SK-N-SH (cell line): ENCODE data around the gene GPM6B. TPM values are rescaled to one million over a fixed set of nuclear protein-coding genes. Genes with fewer than 3 reads are reported as not detected.

ENCODE experiments used
- CTCF ChIA-PET: fragments of 300-600, 350-600 bp; formaldehyde crosslinking; extraction: SDS; loops from one replicate; lab custom pipeline; 2021; lab: Yijun Ruan, JAX
- POLR2A ChIA-PET: fragments of 350-600 bp; sonication (Branson Sonifier 250); formaldehyde crosslinking; extraction: SDS; loops from one replicate; lab custom pipeline; 2020; ENCODE audit warnings: antibody characterized with exemption, inconsistent platforms; lab: Yijun Ruan, JAX
- DNase-seq: peaks from one replicate; pipeline ENCODE4 v3.0.0; 2012
- H2AFZ ChIP-seq: fragments of 200-600 bp; sonication (generic); 2 replicates; pipeline ENCODE4 v1.8.1; 2016; ENCODE audit warnings: antibody characterized with exemption, mild to moderate bottlenecking, low read depth
- H3F3A ChIP-seq: fragments of 200-600 bp; sonication (generic); replicated peaks from 2 replicates; pipeline ENCODE3; 2016; ENCODE audit warnings: antibody characterized with exemption, mild to moderate bottlenecking; ENCODE audit not compliant: insufficient read depth
- H3K27ac ChIP-seq, 2 experiments: fragments of 200-500 bp in 1 of 2; fragments of 200-600 bp in 1 of 2; sonication (Bioruptor generic) in 1 of 2; sonication (generic), shearing (Covaris generic) in 1 of 2; 2 replicates each; pipeline versions ENCODE4 v1.5.1 to v1.6.1; 2014 to 2016; ENCODE audit warnings: low read depth in 2 of 2, inconsistent platforms in 1 of 2, low read length in 1 of 2, mild to moderate bottlenecking in 1 of 2, mixed read lengths in 1 of 2
- H3K27me3 ChIP-seq: fragments of 200-600 bp; sonication (generic), shearing (Covaris generic); 2 replicates; pipeline ENCODE4 v1.6.1; 2016; ENCODE audit warnings: mixed run types; ENCODE audit not compliant: insufficient read depth
- H3K36me3 ChIP-seq, 2 experiments: fragments of 200-500 bp in 1 of 2; fragments of 200-600 bp in 1 of 2; sonication (Bioruptor generic) in 1 of 2; sonication (generic) in 1 of 2; replicated peaks in 1 of 2; 2 replicates each; pipeline versions ENCODE3 to v1.5.1; 2014 to 2016; ENCODE audit warnings: low read length in 1 of 2, mild to moderate bottlenecking in 1 of 2; ENCODE audit not compliant: insufficient read depth in 2 of 2, control insufficient read depth in 1 of 2
- H3K4me1 ChIP-seq, 2 experiments: fragments of 200-500 bp in 1 of 2; fragments of 200-600 bp in 1 of 2; sonication (Bioruptor generic) in 1 of 2; sonication (generic), shearing (Covaris generic) in 1 of 2; 2 replicates each; pipeline versions ENCODE4 v1.5.1 to v1.6.1; 2014 to 2016; ENCODE audit warnings: low read depth in 1 of 2, low read length in 1 of 2, mixed run types in 1 of 2; ENCODE audit not compliant: insufficient read depth in 2 of 2, control insufficient read depth in 1 of 2
- H3K4me2 ChIP-seq: fragments of 200-600 bp; sonication (generic), shearing (Covaris generic); 2 replicates; pipeline ENCODE4 v1.6.1; 2017; ENCODE audit warnings: mixed run types
- H3K4me3 ChIP-seq, 2 experiments: fragments of 200-500 bp in 1 of 2; fragments of 200-600 bp in 1 of 2; sonication (Bioruptor generic) in 1 of 2; sonication (generic), shearing (Covaris generic) in 1 of 2; 2 replicates each; pipeline versions ENCODE4 v1.5.1 to v1.8.1; 2014 to 2016; ENCODE audit warnings: low read depth in 2 of 2, inconsistent platforms in 1 of 2, low read length in 1 of 2, mild to moderate bottlenecking in 1 of 2, mixed read lengths in 1 of 2, moderate library complexity in 1 of 2
- H3K79me2 ChIP-seq: fragments of 200-600 bp; sonication (generic); 2 replicates; pipeline ENCODE4 v1.8.1; 2017; ENCODE audit warnings: mild to moderate bottlenecking; ENCODE audit not compliant: insufficient read depth
- H3K9ac ChIP-seq: fragments of 200-600 bp; sonication (generic); 2 replicates; pipeline ENCODE4 v1.6.1; 2017; ENCODE audit warnings: mixed run types
- H3K9me2 ChIP-seq: fragments of 200-600 bp; sonication (generic); 2 replicates; pipeline ENCODE4 v1.6.1; 2017; ENCODE audit warnings: mixed run types
- H3K9me3 ChIP-seq: fragments of 200-600 bp; sonication (generic); 2 replicates; pipeline ENCODE4 v1.6.1; 2017; ENCODE audit warnings: mixed run types, mild to moderate bottlenecking, moderate library complexity
- H4K20me1 ChIP-seq: fragments of 200-600 bp; sonication (generic); 2 replicates; pipeline ENCODE4 v1.6.1; 2017; ENCODE audit warnings: mild to moderate bottlenecking, mixed run types; ENCODE audit not compliant: insufficient read depth
- EP300 ChIP-seq, 2 experiments: IDR thresholded peaks; 2 replicates each; pipeline versions ENCODE4 v1.4.0 to v1.6.1; 2012; ENCODE audit warnings: borderline replicate concordance in 1 of 2, low read depth in 1 of 2, low read length in 1 of 2
- GABPA ChIP-seq: IDR thresholded peaks from 2 replicates; pipeline ENCODE4 v1.4.0; 2012; ENCODE audit warnings: low read depth, mild to moderate bottlenecking
- GATA2 ChIP-seq: sonication (generic); formaldehyde crosslinking; IDR thresholded peaks from 2 replicates; pipeline ENCODE4 v1.5.0; 2020; ENCODE audit warnings: mild to moderate bottlenecking, missing genetic modification reagents
- JUND ChIP-seq: IDR thresholded peaks from 2 replicates; pipeline ENCODE4 v1.4.0; 2012
- MXI1 ChIP-seq: IDR thresholded peaks from 2 replicates; pipeline ENCODE4 v1.6.1; 2012; ENCODE audit warnings: mild to moderate bottlenecking, low read depth, low read length, improper control_type of control experiment
- POLR2AphosphoS5 ChIP-seq: IDR thresholded peaks from 2 replicates; pipeline ENCODE4 v1.6.1; 2012; ENCODE audit warnings: low read depth, low read length
- RAD21 ChIP-seq: IDR thresholded peaks from 2 replicates; pipeline ENCODE4 v1.6.1; 2012; ENCODE audit warnings: mild to moderate bottlenecking, low read length
- RCOR1 ChIP-seq: fragments of 150-350 bp; IDR thresholded peaks from 2 replicates; pipeline ENCODE4 v1.6.1; 2017; ENCODE audit warnings: antibody characterized with exemption, low read length
- RFX5 ChIP-seq: IDR thresholded peaks from 2 replicates; pipeline ENCODE4 v1.6.1; 2012; ENCODE audit warnings: mild to moderate bottlenecking, improper control_type of control experiment, low read length
- RXRA ChIP-seq: IDR thresholded peaks from 2 replicates; pipeline ENCODE4 v1.4.0; 2012; ENCODE audit warnings: low read depth, mild to moderate bottlenecking, borderline replicate concordance
- SMC3 ChIP-seq: IDR thresholded peaks from 2 replicates; pipeline ENCODE4 v1.6.1; 2012; ENCODE audit warnings: low read depth, low read length, improper control_type of control experiment
- TAF1 ChIP-seq: IDR thresholded peaks from 2 replicates; pipeline ENCODE4 v1.6.1; 2012; ENCODE audit warnings: low read depth, mild to moderate bottlenecking, low read length, moderate library complexity, borderline replicate concordance
- TCF12 ChIP-seq: IDR thresholded peaks from 2 replicates; pipeline ENCODE4 v1.4.0; 2012
- WGBS: methylation state at CpG from one replicate; pipeline ENCODE4 v1.1.6; 2017; ENCODE audit warnings: low lambda C conversion rate; 5-methylcytosine and 5-hydroxymethylcytosine counted together
- polyA plus RNA-seq, 3 experiments: library from polyadenylated mRNA; depleted of rRNA; stranded (reverse); fragments of >200 nt; gene quantifications; 2 replicates each; pipeline ENCODE4 v1.2.3, GENCODE V29; 2012
- TF ChIP-seq, protein P1 (sequence below): fragments of 150-350 bp; IDR thresholded peaks from 2 replicates; pipeline ENCODE4 v1.6.1; 2017; ENCODE audit warnings: antibody characterized with exemption, low read length, low read depth, borderline replicate concordance
- TF ChIP-seq, protein P2 (sequence below): IDR thresholded peaks from 2 replicates; pipeline ENCODE4 v1.4.0; 2012; ENCODE audit warnings: low read depth, borderline replicate concordance
- TF ChIP-seq, protein P3 (sequence below): IDR thresholded peaks from 2 replicates; pipeline ENCODE4 v1.4.0; 2012; ENCODE audit warnings: low read depth
- TF ChIP-seq, protein P4 (sequence below): fragments of 200-600 bp; sonication (generic); IDR thresholded peaks from 2 replicates; pipeline ENCODE4 v1.6.1; 2017; ENCODE audit warnings: antibody characterized with exemption, mild to moderate bottlenecking, moderate library complexity

GPM6B gene
- polyA plus RNA-seq, 1 of the 3 experiments (the other 2 are of a cell fraction) = 1.2 TPM

DNA sequence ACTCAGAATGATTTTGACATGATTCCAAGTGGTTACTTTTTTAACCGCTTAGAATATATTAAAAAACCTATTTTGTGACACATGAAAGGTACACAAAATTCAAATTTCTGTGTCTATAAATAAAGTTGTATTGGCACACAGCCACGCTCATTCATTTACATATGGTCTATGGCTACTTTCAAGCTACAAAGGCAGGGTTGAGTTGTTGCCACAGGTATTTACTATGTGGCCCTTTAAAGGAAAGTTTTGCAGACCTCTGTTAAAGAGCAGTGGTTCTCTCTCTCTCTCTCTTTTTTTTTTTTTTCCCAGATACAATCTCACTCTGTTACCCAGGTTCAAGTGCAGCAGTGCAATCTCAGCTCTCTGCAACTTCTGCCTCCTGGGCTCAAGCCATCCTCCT lies 23.0 kb downstream of the GPM6B start:
- Histone ChIP-seq H2AFZ (no peak overlapping the region), H3K9me2 (no peaks in the 10 kb centered on the region), H3K9ac (no peak overlapping the region), H3K27ac (no peak overlapping the region), H3K4me3 (no peak overlapping the region), H3F3A (no peaks in the 10 kb centered on the region), H3K27me3 (peaks cover 11% of the 10 kb centered on the region; the same call in 1 of the 2 replicates), H3K9me3 (no peaks in the 10 kb centered on the region), H3K79me2 (no peaks in the 10 kb centered on the region), H3K36me3 (no peaks in the 10 kb centered on the region), H3K4me1 (no peaks in the 10 kb centered on the region; a peak in 1 of 4 replicates), H4K20me1 (no peaks in the 10 kb centered on the region), H3K4me2 (no peak overlapping the region)
- no peak for DNase-seq
- TF ChIP-seq RCOR1 = no peak
- no peak for TF ChIP-seq RAD21
- TF ChIP-seq GATA2 = no peak
- no peak for TF ChIP-seq RFX5
- no peak for TF ChIP-seq POLR2AphosphoS5
- TF ChIP-seq JUND = no peak
- TF ChIP-seq, protein P1, sequence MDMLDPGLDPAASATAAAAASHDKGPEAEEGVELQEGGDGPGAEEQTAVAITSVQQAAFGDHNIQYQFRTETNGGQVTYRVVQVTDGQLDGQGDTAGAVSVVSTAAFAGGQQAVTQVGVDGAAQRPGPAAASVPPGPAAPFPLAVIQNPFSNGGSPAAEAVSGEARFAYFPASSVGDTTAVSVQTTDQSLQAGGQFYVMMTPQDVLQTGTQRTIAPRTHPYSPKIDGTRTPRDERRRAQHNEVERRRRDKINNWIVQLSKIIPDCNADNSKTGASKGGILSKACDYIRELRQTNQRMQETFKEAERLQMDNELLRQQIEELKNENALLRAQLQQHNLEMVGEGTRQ = no peak
- no peak for TF ChIP-seq RXRA
- TF ChIP-seq TCF12 = no peak
- no peak for TF ChIP-seq MXI1
- no peak for TF ChIP-seq EP300 (IDR thresholded peaks at IDR 0.05; ENCODE audit: borderline replicate concordance in 1 of 2, low read depth in 1 of 2, low read length in 1 of 2)
- no peak for TF ChIP-seq GABPA
- TF ChIP-seq, protein P2, sequence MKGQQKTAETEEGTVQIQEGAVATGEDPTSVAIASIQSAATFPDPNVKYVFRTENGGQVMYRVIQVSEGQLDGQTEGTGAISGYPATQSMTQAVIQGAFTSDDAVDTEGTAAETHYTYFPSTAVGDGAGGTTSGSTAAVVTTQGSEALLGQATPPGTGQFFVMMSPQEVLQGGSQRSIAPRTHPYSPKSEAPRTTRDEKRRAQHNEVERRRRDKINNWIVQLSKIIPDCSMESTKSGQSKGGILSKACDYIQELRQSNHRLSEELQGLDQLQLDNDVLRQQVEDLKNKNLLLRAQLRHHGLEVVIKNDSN = no peak
- TF ChIP-seq, protein P3, sequence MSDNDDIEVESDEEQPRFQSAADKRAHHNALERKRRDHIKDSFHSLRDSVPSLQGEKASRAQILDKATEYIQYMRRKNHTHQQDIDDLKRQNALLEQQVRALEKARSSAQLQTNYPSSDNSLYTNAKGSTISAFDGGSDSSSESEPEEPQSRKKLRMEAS = no peak
- TF ChIP-seq SMC3 = no peak
- TF ChIP-seq, protein P4, sequence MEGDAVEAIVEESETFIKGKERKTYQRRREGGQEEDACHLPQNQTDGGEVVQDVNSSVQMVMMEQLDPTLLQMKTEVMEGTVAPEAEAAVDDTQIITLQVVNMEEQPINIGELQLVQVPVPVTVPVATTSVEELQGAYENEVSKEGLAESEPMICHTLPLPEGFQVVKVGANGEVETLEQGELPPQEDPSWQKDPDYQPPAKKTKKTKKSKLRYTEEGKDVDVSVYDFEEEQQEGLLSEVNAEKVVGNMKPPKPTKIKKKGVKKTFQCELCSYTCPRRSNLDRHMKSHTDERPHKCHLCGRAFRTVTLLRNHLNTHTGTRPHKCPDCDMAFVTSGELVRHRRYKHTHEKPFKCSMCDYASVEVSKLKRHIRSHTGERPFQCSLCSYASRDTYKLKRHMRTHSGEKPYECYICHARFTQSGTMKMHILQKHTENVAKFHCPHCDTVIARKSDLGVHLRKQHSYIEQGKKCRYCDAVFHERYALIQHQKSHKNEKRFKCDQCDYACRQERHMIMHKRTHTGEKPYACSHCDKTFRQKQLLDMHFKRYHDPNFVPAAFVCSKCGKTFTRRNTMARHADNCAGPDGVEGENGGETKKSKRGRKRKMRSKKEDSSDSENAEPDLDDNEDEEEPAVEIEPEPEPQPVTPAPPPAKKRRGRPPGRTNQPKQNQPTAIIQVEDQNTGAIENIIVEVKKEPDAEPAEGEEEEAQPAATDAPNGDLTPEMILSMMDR = no peak
- TF ChIP-seq TAF1 = no peak
- 23% methylated on average over 2 of the region's 2 CpGs for WGBS
- CTCF ChIA-PET = interaction anchor here (0.8 kb wide), 1 partner anchor 29 kb away, joined by 3 read pairs; no protein-coding TSS in a partner anchor
- POLR2A ChIA-PET = no interaction called here
